T-helper 1 cell treated with Interleukin-12 subunit alpha and Interleukin-12 subunit beta and Interleukin-4 antibody, amounts not matched to agents 30 μg/mL and 1 μg/mL, for 36 hours (primary cell): ENCODE results near the gene SHISA9.

Source experiments
- H3K27ac Mint-ChIP-seq: one replicate; pipeline ENCODE4 v1.8.0; 2021; ENCODE audit warnings: mild to moderate bottlenecking, mixed read lengths
- H3K27me3 Mint-ChIP-seq: one replicate; pipeline ENCODE4 v1.8.0; 2021; ENCODE audit warnings: low read depth, mixed read lengths
- H3K36me3 Mint-ChIP-seq: one replicate; pipeline ENCODE4 v1.8.0; 2021; ENCODE audit warnings: low read depth, mixed read lengths
- H3K4me1 Mint-ChIP-seq: one replicate; pipeline ENCODE4 v1.8.0; 2021; ENCODE audit warnings: low read depth, mixed read lengths
- H3K4me3 Mint-ChIP-seq: one replicate; pipeline ENCODE4 v1.8.0; 2021; ENCODE audit warnings: mild to moderate bottlenecking, moderate library complexity, mixed read lengths
- H3K9me3 Mint-ChIP-seq: one replicate; pipeline ENCODE4 v1.8.0; 2021; ENCODE audit warnings: mixed read lengths

The SHISA9 gene

DNA sequence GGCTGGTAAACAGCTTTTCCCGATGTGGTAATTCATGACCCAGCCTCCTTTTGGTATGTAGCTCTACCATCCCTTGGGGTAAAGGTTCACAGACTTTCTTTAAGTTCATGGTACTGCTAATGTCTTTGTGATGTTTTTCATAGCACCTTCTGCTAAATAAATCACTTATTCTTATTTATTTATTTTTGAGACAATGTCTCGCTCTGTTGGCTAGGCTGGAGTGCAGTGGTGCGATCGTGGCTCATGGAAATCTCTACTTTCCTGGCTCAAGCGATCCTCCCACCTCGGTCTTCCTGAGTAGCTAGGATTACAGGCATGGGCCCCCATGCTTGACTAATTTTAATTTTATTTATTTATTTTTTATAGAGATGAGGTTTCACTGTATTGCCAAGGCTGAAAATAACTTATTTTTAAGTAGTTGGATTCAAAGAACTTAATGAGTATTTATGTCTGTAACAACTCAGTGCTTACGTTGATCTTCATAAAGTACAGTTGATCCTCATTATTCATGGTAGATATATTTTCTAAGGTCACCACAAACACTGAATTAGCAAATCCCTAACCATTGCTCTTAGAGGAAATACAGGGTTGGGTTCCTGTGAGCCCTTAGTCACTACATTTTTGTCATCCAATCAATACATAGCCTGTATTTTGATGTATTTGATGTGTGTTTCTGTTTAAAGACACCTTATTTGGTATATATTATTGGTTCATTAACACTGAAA lies 97.1 kb downstream of the SHISA9 start:
- Mint-ChIP-seq H3K36me3 (no peaks in the 10 kb centered on the region), H3K4me3 (no peak overlapping the region), H3K9me3 (peaks cover 3% of the 10 kb centered on the region), H3K4me1 (no peaks in the 10 kb centered on the region), H3K27me3 (no peaks in the 10 kb centered on the region), H3K27ac (no peak overlapping the region)

- no peaks in the 10 kb centered on the region for H3K36me3 Mint-ChIP-seq
- no peaks in the 10 kb centered on the region for H3K27me3 Mint-ChIP-seq
- no peaks in the 10 kb centered on the region for H3K4me1 Mint-ChIP-seq
- no peak overlapping the region for H3K27ac Mint-ChIP-seq
- no peak overlapping the region for H3K4me3 Mint-ChIP-seq
- peaks cover 3% of the 10 kb centered on the region for H3K9me3 Mint-ChIP-seq
Observed at GRCh38 chr16:12999368-12999767, 98.0 kb downstream of the SHISA9 start.

- H3K36me3 Mint-ChIP-seq, result no peaks in the 10 kb centered on the region
- H3K27me3 Mint-ChIP-seq, result no peaks in the 10 kb centered on the region
- no peaks in the 10 kb centered on the region for H3K4me1 Mint-ChIP-seq
- no peak overlapping the region for H3K27ac Mint-ChIP-seq
- peaks cover 14% of the 10 kb centered on the region for H3K9me3 Mint-ChIP-seq
- no peak overlapping the region for H3K4me3 Mint-ChIP-seq
Observed at GRCh38 chr16:13005721-13006247, 104.4 kb downstream of the SHISA9 start.

GRCh38 chr16:13012601-13013000 lies 111.2 kb downstream of the SHISA9 start:
- no peaks in the 10 kb centered on the region for H3K36me3 Mint-ChIP-seq
- no peaks in the 10 kb centered on the region for H3K27me3 Mint-ChIP-seq
- H3K27ac Mint-ChIP-seq, result no peak overlapping the region
- H3K4me1 Mint-ChIP-seq, result no peaks in the 10 kb centered on the region
- H3K4me3 Mint-ChIP-seq, result no peak overlapping the region
- peaks cover 2% of the 10 kb centered on the region for H3K9me3 Mint-ChIP-seq

DNA sequence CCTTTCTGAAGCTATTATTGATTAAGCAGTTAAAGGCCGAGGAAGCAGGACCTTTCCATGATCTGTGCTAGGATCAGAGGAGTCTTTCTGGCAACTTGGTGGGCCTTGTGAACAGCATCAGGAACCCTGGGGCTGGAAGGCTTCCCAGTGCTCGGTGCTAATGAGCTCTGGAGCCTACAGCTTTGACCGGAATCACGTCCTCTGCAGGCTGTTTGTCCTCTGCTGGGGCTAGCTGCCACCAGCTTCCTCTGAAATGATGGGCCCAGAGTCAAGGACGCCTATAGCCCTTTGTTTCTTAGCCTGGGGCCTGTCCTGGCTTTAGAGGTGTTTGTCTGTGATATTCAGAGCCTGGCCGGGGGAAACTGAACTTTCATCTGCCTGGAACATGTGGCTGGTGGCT lies 111.6 kb downstream of the SHISA9 start:
- H3K4me1 Mint-ChIP-seq, result no peaks in the 10 kb centered on the region
- H3K9me3 Mint-ChIP-seq, result no peaks in the 10 kb centered on the region
- H3K4me3 Mint-ChIP-seq, result no peak overlapping the region
- H3K27ac Mint-ChIP-seq, result no peak overlapping the region
- no peaks in the 10 kb centered on the region for H3K27me3 Mint-ChIP-seq
- H3K36me3 Mint-ChIP-seq, result no peaks in the 10 kb centered on the region

- no peaks in the 10 kb centered on the region for H3K9me3 Mint-ChIP-seq
- H3K4me3 Mint-ChIP-seq, result no peak overlapping the region
- no peak overlapping the region for H3K27ac Mint-ChIP-seq
- H3K4me1 Mint-ChIP-seq, result no peaks in the 10 kb centered on the region
- H3K27me3 Mint-ChIP-seq, result no peaks in the 10 kb centered on the region
- H3K36me3 Mint-ChIP-seq, result no peaks in the 10 kb centered on the region
Observed at GRCh38 chr16:13014476-13014875, 113.1 kb downstream of the SHISA9 start.

- no peaks in the 10 kb centered on the region for H3K4me1 Mint-ChIP-seq
- H3K36me3 Mint-ChIP-seq, result no peaks in the 10 kb centered on the region
- peaks cover 10% of the 10 kb centered on the region for H3K9me3 Mint-ChIP-seq
- no peaks in the 10 kb centered on the region for H3K27me3 Mint-ChIP-seq
- no peak overlapping the region for H3K4me3 Mint-ChIP-seq
- H3K27ac Mint-ChIP-seq, result no peak overlapping the region
Observed at GRCh38 chr16:13018026-13018425, 116.6 kb downstream of the SHISA9 start.

DNA sequence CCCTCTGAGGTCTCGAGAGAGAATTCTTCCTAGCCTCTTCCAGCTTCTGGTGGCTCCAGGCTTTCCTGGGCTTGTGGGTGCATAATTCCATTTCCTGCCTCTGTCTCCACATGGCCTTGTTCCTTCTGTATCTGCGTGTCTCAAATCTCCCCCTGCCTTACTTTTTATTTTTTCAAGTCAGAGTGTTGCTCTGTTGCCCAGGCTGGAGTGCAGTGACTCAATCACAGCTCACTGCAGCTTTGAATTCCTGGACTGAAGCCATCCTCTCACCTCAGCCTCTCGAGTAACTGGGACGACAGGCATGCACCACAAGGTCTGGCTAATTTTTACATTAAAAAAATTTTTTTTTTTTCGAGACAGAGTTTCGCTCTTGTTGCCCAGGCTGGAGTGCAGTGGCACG lies 120.6 kb downstream of the SHISA9 start:
- no peaks in the 10 kb centered on the region for H3K27me3 Mint-ChIP-seq
- H3K4me1 Mint-ChIP-seq, result no peaks in the 10 kb centered on the region
- H3K27ac Mint-ChIP-seq, result no peak overlapping the region

DNA sequence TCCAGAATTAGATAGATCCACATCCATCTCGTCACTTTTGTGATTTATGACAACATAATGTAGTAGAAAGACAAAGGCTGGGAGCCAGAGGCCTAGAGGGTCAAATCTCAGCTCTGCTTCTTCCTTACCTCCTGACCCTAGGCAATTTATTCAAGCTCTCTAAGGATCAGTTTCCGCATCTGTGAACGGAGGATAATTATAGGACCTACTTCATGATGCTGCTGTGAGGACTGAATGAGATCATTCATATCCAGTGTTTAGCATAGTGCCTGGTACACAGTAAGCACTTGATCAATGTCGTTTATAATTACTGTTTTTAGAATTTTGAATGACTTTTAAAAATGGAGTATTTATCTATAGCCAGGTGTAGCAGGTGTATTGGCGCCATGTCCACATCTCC lies 128.4 kb downstream of the SHISA9 start:
- no peaks in the 10 kb centered on the region for H3K36me3 Mint-ChIP-seq
- H3K4me3 Mint-ChIP-seq, result no peak overlapping the region
- no peaks in the 10 kb centered on the region for H3K27me3 Mint-ChIP-seq
- H3K9me3 Mint-ChIP-seq, result peaks cover 19% of the 10 kb centered on the region
- H3K4me1 Mint-ChIP-seq, result no peaks in the 10 kb centered on the region
- no peak overlapping the region for H3K27ac Mint-ChIP-seq

More for the DNA sequence above, 120.6 kb downstream of the SHISA9 start:
- Mint-ChIP-seq H3K4me3 (no peak overlapping the region), H3K36me3 (no peaks in the 10 kb centered on the region), H3K9me3 (peaks cover 10% of the 10 kb centered on the region)

GRCh38 chr16:13030769-13031168 lies 129.4 kb downstream of the SHISA9 start:
- Mint-ChIP-seq H3K36me3 (no peaks in the 10 kb centered on the region), H3K27me3 (no peaks in the 10 kb centered on the region), H3K4me1 (no peaks in the 10 kb centered on the region), H3K4me3 (no peak overlapping the region), H3K27ac (no peak overlapping the region), H3K9me3 (peaks cover 22% of the 10 kb centered on the region)

DNA sequence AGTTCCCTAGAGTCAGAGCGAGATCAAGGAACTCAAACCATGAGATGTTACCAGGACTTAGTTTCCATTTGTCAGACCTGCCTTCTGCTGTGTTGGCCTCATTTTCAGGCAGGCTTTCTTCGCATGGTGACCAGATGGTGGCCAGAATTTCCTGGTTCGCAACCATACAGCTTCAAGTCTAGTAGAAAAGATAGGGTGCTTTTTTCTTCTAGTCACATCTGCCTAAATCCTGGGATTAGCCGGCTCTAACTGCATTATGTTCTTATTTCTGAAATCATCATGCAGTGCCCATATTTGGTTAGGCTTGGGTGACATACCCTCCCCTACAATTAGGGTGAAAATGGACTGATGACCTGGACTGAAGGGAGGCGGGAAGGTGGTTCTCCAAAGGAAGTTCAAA lies 131.5 kb downstream of the SHISA9 start:
- no peaks in the 10 kb centered on the region for H3K36me3 Mint-ChIP-seq
- no peaks in the 10 kb centered on the region for H3K27me3 Mint-ChIP-seq
- H3K27ac Mint-ChIP-seq, result no peak overlapping the region
- H3K4me1 Mint-ChIP-seq, result no peaks in the 10 kb centered on the region
- peaks cover 28% of the 10 kb centered on the region for H3K9me3 Mint-ChIP-seq
- H3K4me3 Mint-ChIP-seq, result no peak overlapping the region

GRCh38 chr16:13036600-13036999 lies 135.2 kb downstream of the SHISA9 start:
- Mint-ChIP-seq H3K36me3 (peaks cover 1% of the 10 kb centered on the region), H3K27ac (no peak overlapping the region), H3K4me1 (no peaks in the 10 kb centered on the region), H3K9me3 (peaks cover 24% of the 10 kb centered on the region), H3K4me3 (no peak overlapping the region), H3K27me3 (no peaks in the 10 kb centered on the region)

- Mint-ChIP-seq H3K27me3 (no peaks in the 10 kb centered on the region), H3K9me3 (peaks cover 24% of the 10 kb centered on the region), H3K4me1 (no peaks in the 10 kb centered on the region), H3K27ac (no peak overlapping the region), H3K36me3 (peaks cover 1% of the 10 kb centered on the region), H3K4me3 (no peak overlapping the region)
Observed at GRCh38 chr16:13038591-13038990, 137.2 kb downstream of the SHISA9 start.

- peaks cover 1% of the 10 kb centered on the region for H3K36me3 Mint-ChIP-seq
- peaks cover 23% of the 10 kb centered on the region for H3K9me3 Mint-ChIP-seq
- H3K4me3 Mint-ChIP-seq, result no peak overlapping the region
- no peak overlapping the region for H3K27ac Mint-ChIP-seq
- H3K4me1 Mint-ChIP-seq, result no peaks in the 10 kb centered on the region
- H3K27me3 Mint-ChIP-seq, result no peaks in the 10 kb centered on the region
Observed at GRCh38 chr16:13039526-13039925, 138.1 kb downstream of the SHISA9 start.

- Mint-ChIP-seq H3K27me3 (no peaks in the 10 kb centered on the region), H3K4me3 (no peak overlapping the region), H3K9me3 (peaks cover 14% of the 10 kb centered on the region), H3K27ac (no peak overlapping the region), H3K36me3 (peaks cover 1% of the 10 kb centered on the region), H3K4me1 (no peaks in the 10 kb centered on the region)
Observed at GRCh38 chr16:13041180-13041579, 139.8 kb downstream of the SHISA9 start.
